Fibroblast of peridontal ligament (primary cell): Measurements from ENCODE around the gene KRTAP10-10.
"Not testable (repeated sequence)": the region's sequence is repeated elsewhere in the genome, so short reads cannot be mapped to it uniquely, and the experiment has no call there.

Source experiments
- DNase-seq: peaks from one replicate; pipeline ENCODE4 v3.0.0-alpha.2; 2010; ENCODE audit errors: extremely low read depth

Gene KRTAP10-10

DNA sequence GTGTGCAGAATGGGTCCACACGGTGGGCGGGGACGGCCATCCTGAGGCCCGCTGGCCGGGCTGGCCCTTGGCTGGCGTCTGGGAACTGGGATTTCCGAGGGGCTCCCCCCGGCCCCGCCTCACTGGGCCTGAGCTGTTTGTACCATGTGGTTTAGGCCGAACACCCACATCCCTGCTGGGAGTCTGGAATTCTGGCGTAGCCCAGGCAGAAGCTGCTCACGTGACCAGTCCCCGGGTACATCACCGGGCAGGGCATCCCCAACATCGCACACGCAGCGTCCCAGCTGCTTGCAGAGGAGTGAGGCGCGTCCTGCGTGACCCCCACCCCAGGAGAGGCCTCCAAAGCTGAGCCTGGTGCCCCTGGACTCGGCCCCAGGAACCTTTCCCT, 34.7 kb upstream of the KRTAP10-10 start:
- no peak for DNase-seq

- DNase-seq: no peak
These were observed 33.9 kb upstream of the KRTAP10-10 start for GRCh38 chr21:44603109-44603875.

DNA sequence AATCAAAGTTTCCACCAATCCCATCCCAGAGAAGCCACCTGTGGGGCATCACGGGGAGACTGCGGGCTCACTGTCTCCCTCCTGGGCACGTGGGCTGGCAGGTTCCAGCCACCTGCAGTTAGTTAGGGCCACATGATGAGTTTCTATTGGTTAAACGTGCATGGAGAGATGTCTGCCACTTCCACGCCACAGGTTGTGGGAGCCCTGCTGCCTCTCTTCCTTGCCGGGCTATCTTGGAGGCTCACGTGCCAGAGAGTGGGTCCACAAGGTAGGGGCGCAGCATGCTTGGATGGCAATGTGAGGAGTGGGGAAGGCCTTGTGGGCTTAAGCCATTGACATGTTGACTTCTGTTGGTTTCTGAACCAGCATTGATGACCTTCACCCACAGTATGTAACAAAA, 33.2 kb upstream of the KRTAP10-10 start:
- no peak for DNase-seq

DNA sequence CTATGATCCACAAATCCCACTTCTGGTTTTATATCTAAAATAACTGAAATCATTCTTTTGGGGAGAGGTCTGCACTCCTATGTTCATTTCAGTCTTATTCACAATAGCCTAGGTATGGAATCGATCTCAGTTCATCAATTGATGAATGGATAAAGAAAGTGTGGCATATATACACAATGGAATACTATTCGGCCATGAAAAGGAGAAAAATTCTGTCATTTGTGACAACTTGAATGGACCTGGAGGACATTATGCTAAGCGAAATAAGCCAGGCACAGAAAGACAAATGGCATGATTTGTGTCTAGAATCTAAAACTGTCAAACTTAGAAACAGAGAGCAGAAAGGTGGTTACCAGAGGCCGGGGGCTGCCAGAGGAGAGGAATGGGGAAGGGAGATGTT, 30.7 kb upstream of the KRTAP10-10 start:
- no peak for DNase-seq

DNA sequence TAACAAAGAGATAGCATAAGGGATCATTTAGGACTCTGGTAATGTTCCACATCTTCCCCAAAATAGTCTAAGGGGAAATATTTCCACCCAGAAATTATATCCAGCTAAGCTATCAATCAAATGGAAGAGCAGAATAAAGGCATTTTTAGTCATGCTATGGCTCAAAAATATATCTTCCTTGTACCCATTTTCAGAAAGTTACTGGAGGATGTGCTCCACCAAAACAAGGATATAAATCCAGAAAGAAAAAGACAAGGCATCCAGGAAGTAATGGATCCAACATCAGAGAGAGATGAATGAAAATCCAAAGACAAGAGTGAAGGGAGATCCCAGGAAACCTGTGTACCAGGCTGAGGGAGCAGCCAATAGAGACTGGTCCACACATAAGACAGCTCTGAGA, 28.0 kb upstream of the KRTAP10-10 start:
- no peak for DNase-seq

GRCh38 chr21:44610157-44610843, 26.9 kb upstream of the KRTAP10-10 start:
- not testable (repeated sequence) for DNase-seq

DNA sequence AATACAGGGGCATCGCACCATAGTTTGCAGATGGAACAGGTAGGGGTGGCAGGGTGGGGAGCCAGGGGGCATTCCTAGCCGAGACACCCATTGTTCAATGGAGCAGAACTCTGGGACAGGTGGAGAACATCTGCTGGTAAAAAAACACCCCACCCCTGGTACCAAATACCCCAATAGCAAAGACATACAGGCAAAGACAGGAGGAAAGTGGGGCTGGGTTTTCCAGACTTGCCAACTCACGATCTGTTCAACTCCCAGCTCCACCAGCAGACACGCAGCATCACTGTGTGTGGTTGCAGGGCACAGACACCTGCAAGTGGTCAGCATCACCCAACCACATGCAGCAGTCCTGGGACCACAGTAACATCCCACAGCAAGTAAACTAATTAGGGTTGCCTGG, 25.6 kb upstream of the KRTAP10-10 start:
- DNase-seq: no peak

DNA sequence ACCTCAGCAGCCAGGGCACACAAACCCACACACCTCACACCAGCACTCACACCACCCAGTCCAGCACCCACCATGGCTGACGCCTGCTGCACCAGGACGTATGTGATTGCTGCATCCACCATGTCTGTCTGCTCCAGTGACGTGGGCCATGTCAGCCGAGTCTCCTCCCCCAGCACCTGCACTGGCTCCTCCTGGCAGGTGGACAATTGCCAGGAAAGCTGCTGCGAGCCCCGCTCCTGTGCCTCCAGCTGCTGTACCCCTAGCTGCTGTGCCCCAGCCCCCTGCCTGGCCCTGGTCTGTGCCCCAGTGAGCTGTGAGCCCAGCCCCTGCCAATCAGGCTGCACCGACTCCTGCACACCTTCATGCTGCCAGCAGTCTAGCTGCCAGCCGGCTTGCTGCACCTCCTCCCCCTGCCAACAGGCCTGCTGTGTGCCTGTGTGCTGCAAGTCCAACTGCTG, 25.1 kb upstream of the KRTAP10-10 start, which contains the start of gene KRTAP10-8:
Gene KRTAP10-8, plus strand, starts transcription at position 51 of the 458 bp plus-strand sequence. Its CDS starts 22 bp downstream, at position 73.
- no peak for DNase-seq

DNA sequence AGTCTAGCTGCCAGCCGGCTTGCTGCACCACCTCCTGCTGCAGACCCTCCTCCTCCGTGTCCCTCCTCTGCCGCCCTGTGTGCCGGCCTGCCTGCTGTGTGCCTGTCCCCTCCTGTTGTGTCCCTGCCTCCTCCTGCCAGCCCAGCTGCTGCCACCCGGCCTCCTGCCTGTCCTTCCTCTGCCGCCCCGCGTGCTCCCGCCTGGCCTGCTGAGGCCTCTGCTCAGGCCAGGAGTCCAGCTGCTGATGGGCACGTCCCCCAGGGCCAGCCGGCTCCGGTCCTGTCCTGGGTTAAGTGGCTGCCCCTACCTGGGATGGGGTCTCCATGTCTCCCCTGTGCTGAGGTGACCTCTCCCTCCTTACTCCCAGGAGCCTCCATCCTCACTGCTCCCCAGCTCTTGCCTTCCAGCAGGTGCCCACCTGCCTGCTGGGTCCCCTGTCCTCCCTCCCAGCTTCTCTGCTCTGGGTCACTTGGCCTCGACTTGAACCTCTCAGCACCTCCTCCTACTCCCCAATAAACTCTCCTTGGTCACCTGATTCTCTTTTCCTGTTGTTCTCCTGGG, 24.4 kb upstream of the KRTAP10-10 start:
- DNase-seq: no peak

GRCh38 chr21:44613386-44614155, 23.6 kb upstream of the KRTAP10-10 start:
- no peak for DNase-seq

GRCh38 chr21:44614161-44614631, 23.0 kb upstream of the KRTAP10-10 start:
- no peak for DNase-seq

DNA sequence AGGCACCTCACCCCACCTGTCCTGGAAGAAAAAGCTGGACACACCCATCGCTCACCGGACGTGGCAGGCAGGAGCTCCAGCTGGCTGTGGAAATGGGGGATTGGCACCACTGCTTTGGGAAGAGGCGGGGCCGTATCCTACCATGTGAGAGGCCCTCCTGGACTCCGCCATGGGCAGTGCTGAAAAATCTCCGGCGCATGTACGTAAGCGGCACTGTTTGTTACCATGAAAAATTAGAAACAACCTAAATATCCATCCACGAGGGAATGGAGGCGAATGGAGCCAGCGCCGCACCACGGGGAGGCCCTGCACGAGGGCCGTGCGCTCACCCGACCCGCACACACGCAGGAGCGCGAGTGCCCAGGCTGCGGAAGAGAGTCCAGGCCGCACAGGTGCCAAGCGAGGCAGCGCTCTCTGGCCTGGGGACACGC, 22.2 kb upstream of the KRTAP10-10 start:
- no peak for DNase-seq

DNA sequence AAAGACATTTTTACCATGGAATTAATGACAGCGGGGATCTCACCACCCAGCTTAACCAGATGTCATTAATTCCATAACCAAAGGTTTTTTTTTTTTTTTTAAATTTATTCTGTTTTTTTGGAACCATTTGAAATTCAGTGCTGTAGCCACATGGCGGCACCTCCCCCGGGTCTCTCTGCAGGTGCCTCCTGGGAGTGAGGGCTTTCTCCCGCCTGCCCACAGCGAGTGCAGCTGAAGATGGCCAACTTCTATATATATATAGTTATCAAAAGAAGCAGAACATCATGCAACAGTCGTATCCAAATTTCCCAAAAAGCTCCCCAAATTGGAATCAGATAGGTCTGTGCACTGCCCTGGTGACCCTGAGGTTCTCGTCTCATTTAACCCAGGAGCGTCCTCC, 21.7 kb upstream of the KRTAP10-10 start:
- DNase-seq: no peak

DNA sequence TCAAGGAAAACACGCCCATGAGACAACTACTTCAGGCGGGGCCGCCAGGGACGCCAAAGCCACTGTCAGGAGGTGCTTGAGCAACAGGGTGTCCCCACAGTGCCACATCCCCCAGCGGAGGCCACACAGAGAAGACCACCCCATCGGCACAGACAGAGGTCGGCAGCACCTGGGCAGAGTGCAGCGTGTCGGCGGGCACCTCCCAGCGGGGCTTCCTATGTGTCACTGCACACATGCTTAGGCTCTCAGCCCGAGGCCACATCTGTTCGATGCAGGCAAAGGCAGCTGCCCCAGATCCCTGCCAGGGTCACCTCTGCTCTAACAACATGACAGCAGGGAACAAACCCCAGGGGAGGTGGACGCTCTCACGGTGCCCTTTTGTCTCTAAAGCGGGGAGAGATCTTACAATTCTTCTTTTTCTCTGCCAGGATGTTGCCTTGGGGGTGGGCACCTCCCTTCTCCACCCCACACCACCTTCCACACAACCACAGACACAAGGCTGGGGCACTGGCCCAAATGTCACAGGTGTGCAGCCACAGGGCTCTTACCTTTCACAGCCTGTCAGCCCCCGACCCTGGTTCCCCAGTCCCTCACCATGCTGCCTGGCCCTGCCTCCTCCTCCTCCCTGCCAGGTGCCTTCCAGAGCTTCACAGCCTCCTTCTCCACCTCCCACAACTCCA, 21.1 kb upstream of the KRTAP10-10 start:
- no peak for DNase-seq

- no peak for DNase-seq
These were observed 20.6 kb upstream of the KRTAP10-10 start for GRCh38 chr21:44616591-44616926.

- DNase-seq: no peak
These were observed 20.1 kb upstream of the KRTAP10-10 start for GRCh38 chr21:44617071-44617501.

DNA sequence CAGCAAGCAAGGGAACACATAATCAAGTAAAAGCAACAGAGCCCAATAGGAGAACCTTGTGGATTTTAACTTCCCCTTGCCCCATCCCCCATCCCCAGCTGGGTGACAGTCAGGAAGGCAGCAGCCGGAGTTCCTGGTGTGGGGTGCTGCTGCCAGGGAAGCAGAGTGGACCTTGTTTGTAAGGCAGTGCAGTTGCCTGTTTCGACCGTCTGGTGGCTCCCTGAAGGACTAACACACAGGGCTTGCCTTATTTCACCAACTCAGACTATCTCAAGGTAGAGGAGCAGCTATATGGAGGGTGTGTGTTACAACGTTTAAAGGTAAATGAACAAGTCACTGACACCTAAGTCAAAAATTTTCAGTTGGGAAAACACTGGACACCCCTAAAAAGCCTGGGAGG, 18.7 kb upstream of the KRTAP10-10 start:
- DNase-seq: no peak

DNA sequence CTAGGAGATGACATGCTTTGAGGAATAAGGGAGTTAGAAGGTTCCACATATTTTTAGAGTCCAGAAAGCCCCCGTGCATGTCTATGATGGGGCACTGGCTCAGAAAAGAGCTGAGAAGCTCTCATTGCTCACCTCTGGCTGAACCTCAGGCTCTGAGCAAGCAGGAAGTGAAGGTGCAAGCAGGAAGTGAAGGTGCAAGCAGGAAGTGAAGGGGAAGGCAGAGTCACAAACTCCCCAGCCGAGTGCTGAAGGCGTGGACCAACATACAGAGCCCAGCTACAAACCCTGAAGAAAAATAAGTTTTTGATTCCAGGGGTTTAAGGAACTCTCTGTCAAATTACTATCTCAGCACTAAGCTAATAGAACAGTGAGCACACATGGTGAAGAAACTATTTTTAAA, 18.2 kb upstream of the KRTAP10-10 start:
- DNase-seq: no peak

DNA sequence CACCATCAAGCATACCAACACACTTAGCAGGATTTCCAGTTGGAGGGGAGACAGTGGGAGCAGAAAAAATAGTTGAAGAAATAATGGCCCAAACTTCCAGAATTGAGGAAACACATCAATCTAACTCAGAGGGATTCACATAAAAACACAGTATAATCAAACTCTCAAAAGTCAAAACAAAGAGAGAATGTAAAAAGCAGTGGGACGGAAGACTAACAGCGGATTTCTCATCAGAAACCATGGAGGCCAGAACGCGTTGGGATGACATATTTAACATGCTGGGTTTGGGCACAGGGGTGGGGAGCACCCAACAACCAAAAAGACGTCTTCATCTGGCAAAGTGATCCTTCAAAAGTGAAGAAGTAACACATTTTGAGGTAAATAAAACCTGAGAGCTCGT, 17.3 kb upstream of the KRTAP10-10 start:
- DNase-seq: no peak

DNA sequence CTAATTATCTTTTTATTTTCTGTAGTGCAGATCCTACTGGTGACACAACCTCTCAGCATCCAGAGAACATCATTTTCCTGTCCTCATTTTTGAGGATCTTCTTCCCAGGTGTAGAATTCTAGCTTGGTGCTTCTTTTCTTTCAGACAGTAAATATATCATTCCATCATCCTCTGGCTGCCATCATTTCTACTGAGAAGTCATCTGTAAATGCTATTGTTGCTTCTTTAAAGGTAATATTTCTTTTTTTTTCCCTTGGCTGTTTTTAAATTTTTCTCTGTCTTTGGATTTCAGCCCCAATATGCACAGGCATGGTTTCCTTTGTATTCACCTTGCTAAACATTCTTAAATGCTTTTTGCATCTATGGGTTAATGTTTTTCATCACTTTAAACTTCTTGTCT, 13.6 kb upstream of the KRTAP10-10 start:
- DNase-seq: no peak

- DNase-seq: no peak
These were observed 11.4 kb upstream of the KRTAP10-10 start for GRCh38 chr21:44625756-44626155.
